ENCODE data around the gene OR9A4.

OR9A4 gene

DNA sequence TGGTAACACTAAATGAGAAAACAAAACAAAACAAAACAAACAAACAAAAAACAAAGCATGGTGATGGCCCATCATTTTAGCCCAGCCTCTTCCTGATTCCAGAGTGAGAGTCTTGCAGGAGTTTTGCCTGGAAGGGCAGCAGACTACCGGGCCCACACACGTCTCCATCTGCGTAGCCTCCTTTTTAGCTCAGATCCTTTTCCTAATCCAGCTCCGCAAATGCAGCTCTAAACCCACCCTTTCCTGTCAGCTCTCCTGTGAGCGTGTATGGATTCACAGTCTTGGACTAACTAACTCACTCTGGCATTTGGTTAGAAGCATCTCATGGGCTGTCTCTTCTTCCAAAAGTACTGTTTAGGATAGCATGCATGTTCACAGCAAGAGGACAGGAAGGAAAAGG is 14.0 kb downstream of the OR9A4 start:
- H3K4me3 ChIP-seq (ENCODE audit: low read depth, low read length), result no peak overlapping the region
- TF ChIP-seq, protein P1, sequence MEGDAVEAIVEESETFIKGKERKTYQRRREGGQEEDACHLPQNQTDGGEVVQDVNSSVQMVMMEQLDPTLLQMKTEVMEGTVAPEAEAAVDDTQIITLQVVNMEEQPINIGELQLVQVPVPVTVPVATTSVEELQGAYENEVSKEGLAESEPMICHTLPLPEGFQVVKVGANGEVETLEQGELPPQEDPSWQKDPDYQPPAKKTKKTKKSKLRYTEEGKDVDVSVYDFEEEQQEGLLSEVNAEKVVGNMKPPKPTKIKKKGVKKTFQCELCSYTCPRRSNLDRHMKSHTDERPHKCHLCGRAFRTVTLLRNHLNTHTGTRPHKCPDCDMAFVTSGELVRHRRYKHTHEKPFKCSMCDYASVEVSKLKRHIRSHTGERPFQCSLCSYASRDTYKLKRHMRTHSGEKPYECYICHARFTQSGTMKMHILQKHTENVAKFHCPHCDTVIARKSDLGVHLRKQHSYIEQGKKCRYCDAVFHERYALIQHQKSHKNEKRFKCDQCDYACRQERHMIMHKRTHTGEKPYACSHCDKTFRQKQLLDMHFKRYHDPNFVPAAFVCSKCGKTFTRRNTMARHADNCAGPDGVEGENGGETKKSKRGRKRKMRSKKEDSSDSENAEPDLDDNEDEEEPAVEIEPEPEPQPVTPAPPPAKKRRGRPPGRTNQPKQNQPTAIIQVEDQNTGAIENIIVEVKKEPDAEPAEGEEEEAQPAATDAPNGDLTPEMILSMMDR (tag by site-specific recombination; IDR thresholded peaks at IDR 0.05), result no peak
- TF ChIP-seq, protein P2, sequence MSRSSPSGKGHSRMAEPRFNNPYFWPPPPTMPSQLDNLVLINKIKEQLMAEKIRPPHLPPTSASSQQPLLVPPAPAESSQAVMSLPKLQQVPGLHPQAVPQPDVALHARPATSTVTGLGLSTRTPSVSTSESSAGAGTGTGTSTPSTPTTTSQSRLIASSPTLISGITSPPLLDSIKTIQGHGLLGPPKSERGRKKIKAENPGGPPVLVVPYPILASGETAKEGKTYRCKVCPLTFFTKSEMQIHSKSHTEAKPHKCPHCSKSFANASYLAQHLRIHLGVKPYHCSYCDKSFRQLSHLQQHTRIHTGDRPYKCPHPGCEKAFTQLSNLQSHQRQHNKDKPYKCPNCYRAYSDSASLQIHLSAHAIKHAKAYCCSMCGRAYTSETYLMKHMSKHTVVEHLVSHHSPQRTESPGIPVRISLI (tag by site-specific recombination; IDR thresholded peaks at IDR 0.05), result no peak
- TF ChIP-seq ZNF132 (tag by site-specific recombination; IDR thresholded peaks at IDR 0.05; ENCODE audit: borderline replicate concordance) (no peak), ZNF701 (tag by site-specific recombination; IDR thresholded peaks at IDR 0.05) (no peak), ZNF610 (tag by site-specific recombination; IDR thresholded peaks at IDR 0.05; ENCODE audit: borderline replicate concordance) (no peak), ZFP37 (tag by site-specific recombination; IDR thresholded peaks at IDR 0.05) (no peak), ZNF10 (tag by site-specific recombination; IDR thresholded peaks at IDR 0.05) (no peak), ZNF324 (tag by site-specific recombination; IDR thresholded peaks at IDR 0.05) (no peak), ZNF354C (tag by site-specific recombination; IDR thresholded peaks at IDR 0.05; ENCODE audit: borderline replicate concordance, low read depth) (no peak), PRDM1 (tag by site-specific recombination; IDR thresholded peaks at IDR 0.05) (no peak), KLF16 (tag by site-specific recombination; IDR thresholded peaks at IDR 0.05) (no peak), ZNF585B (tag by site-specific recombination; IDR thresholded peaks at IDR 0.05) (no peak), ZFP3 (tag by site-specific recombination; IDR thresholded peaks at IDR 0.05; ENCODE audit: low read depth) (no peak), ZNF558 (tag by site-specific recombination; IDR thresholded peaks at IDR 0.05) (no peak), SP7 (tag by site-specific recombination; IDR thresholded peaks at IDR 0.05) (no peak)
- TF ChIP-seq, protein P3, sequence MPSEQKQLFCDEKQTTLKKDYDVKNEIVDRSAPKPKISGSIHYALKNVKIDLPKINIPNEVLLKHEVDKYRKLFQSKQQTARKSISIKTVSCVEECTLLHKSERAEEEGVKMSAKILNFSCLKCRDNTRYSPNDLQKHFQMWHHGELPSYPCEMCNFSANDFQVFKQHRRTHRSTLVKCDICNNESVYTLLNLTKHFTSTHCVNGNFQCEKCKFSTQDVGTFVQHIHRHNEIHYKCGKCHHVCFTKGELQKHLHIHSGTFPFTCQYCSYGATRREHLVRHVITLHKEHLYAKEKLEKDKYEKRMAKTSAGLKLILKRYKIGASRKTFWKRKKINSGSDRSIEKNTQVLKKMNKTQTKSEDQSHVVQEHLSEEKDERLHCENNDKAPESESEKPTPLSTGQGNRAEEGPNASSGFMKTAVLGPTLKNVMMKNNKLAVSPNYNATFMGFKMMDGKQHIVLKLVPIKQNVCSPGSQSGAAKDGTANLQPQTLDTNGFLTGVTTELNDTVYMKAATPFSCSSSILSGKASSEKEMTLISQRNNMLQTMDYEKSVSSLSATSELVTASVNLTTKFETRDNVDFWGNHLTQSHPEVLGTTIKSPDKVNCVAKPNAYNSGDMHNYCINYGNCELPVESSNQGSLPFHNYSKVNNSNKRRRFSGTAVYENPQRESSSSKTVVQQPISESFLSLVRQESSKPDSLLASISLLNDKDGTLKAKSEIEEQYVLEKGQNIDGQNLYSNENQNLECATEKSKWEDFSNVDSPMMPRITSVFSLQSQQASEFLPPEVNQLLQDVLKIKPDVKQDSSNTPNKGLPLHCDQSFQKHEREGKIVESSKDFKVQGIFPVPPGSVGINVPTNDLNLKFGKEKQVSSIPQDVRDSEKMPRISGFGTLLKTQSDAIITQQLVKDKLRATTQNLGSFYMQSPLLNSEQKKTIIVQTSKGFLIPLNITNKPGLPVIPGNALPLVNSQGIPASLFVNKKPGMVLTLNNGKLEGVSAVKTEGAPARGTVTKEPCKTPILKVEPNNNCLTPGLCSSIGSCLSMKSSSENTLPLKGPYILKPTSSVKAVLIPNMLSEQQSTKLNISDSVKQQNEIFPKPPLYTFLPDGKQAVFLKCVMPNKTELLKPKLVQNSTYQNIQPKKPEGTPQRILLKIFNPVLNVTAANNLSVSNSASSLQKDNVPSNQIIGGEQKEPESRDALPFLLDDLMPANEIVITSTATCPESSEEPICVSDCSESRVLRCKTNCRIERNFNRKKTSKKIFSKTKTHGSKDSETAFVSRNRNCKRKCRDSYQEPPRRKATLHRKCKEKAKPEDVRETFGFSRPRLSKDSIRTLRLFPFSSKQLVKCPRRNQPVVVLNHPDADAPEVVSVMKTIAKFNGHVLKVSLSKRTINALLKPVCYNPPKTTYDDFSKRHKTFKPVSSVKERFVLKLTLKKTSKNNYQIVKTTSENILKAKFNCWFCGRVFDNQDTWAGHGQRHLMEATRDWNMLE (tag by site-specific recombination; conservative IDR thresholded peaks at IDR 0.05; ENCODE audit: low read depth), result no peak
- TF ChIP-seq, protein P4, sequence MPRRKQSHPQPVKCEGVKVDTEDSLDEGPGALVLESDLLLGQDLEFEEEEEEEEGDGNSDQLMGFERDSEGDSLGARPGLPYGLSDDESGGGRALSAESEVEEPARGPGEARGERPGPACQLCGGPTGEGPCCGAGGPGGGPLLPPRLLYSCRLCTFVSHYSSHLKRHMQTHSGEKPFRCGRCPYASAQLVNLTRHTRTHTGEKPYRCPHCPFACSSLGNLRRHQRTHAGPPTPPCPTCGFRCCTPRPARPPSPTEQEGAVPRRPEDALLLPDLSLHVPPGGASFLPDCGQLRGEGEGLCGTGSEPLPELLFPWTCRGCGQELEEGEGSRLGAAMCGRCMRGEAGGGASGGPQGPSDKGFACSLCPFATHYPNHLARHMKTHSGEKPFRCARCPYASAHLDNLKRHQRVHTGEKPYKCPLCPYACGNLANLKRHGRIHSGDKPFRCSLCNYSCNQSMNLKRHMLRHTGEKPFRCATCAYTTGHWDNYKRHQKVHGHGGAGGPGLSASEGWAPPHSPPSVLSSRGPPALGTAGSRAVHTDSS (tag by site-specific recombination; IDR thresholded peaks at IDR 0.05), result no peak
- H3K4me1 ChIP-seq (ENCODE audit: control insufficient read depth, insufficient read depth, low read length), result no peaks in the 10 kb centered on the region
- CTCF ChIA-PET, result interaction anchor here (0.5 kb wide), 1 partner anchor 214 kb away, joined by 4 read pairs; no protein-coding TSS in a partner anchor
- no peak overlapping the region for H3K27ac ChIP-seq (ENCODE audit: extremely low read depth, low read depth, low read length)
- POLR2A ChIA-PET, result no interaction called here
- H3K9me3 ChIP-seq (ENCODE audit: control insufficient read depth, insufficient read depth, low read depth, low read length), result no peaks in the 10 kb centered on the region
- no peaks in the 10 kb centered on the region for H3K36me3 ChIP-seq (ENCODE audit: control insufficient read depth in 2 of 2, insufficient read depth in 1 of 2, low read length in 2 of 2)

Measured in HEK293 (cell line).